Dermis blood vessel endothelial cell (primary cell): ENCODE data around the gene USP31. TPM values are rescaled to one million over a fixed set of nuclear protein-coding genes. Genes with fewer than 3 reads are reported as not detected.

Experiments used
- DNase-seq: peaks from one replicate; pipeline ENCODE4 v3.0.0; 2010
- total RNA-seq: library from RNA; depleted of rRNA; stranded (reverse); fragments of >200 nt; gene quantifications from 2 replicates; pipeline ENCODE4 v1.2.3, GENCODE V29; 2014

The USP31 gene
- total RNA-seq, 1 donor from 2014 or later: 43.7 TPM

- peak; percentile 19 for DNase-seq
Measured at GRCh38 chr16:23014592-23014991, 134.7 kb downstream of the USP31 start.

Other genes with a start within 250 kb of the USP31 start
- gene SCNN1G, start 33.3 kb upstream of the USP31 start, total RNA-seq: 0.68 and 2.6 TPM in 2 replicates
- 10.4 and 24.2 TPM in 2 replicates for gene SCNN1B, start 152.8 kb upstream of the USP31 start, total RNA-seq